ENCODE data around the gene PFKP.

Gene PFKP

DNA sequence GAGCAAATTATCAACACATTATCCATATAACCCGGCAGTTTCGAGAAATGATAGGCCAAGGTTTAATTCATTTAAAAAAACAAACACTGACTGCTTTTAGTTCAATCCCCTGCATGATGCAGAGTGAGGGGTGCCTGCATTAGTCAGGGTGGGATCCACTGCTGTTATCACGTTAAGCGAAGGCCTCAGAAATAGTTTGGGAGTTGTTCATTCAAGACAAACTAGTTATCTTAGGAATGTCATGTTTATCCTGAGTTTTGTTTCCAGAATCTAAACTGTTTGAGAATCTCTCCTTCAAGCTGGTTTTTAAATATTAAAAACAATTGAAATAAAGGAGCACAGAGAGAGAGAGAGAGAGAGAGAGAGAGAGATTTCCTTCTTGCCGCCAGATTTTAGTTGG is 36.6 kb upstream of the PFKP start:
- Histone ChIP-seq H3K4me2 (ENCODE audit: insufficient read depth, low read length) (no peak overlapping the region), H3K27me3 (ENCODE audit: insufficient read depth, low read length, poor library complexity) (no peaks in the 10 kb centered on the region), H3K9me3 (ENCODE audit: insufficient read depth, low read length, severe bottlenecking) (no peaks in the 10 kb centered on the region), H3K4me1 (ENCODE audit: insufficient read depth, low read length) (no peaks in the 10 kb centered on the region), H3K36me3 (ENCODE audit: insufficient read depth, low read length) (no peaks in the 10 kb centered on the region), H3K9ac (ENCODE audit: low read depth, low read length) (no peak overlapping the region), H3K27ac (ENCODE audit: low read length) (no peak overlapping the region), H3K79me2 (ENCODE audit: insufficient read depth, low read length) (no peaks in the 10 kb centered on the region), H3K4me3 (ENCODE audit: low read depth in 1 of 2, low read length in 2 of 2) (no peak overlapping the region), H2AFZ (ENCODE audit: low read depth, low read length) (no peak overlapping the region), H4K20me1 (ENCODE audit: insufficient read depth, low read length) (no peaks in the 10 kb centered on the region)
- TF ChIP-seq, protein P1, sequence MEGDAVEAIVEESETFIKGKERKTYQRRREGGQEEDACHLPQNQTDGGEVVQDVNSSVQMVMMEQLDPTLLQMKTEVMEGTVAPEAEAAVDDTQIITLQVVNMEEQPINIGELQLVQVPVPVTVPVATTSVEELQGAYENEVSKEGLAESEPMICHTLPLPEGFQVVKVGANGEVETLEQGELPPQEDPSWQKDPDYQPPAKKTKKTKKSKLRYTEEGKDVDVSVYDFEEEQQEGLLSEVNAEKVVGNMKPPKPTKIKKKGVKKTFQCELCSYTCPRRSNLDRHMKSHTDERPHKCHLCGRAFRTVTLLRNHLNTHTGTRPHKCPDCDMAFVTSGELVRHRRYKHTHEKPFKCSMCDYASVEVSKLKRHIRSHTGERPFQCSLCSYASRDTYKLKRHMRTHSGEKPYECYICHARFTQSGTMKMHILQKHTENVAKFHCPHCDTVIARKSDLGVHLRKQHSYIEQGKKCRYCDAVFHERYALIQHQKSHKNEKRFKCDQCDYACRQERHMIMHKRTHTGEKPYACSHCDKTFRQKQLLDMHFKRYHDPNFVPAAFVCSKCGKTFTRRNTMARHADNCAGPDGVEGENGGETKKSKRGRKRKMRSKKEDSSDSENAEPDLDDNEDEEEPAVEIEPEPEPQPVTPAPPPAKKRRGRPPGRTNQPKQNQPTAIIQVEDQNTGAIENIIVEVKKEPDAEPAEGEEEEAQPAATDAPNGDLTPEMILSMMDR (IDR thresholded peaks at IDR 0.05; ENCODE audit: borderline replicate concordance, extremely low read depth, low read length, poor library complexity, severe bottlenecking): no peak
- no peak for TF ChIP-seq EZH2 (IDR thresholded peaks at IDR 0.05; ENCODE audit: borderline replicate concordance, low read depth, low read length, severe bottlenecking)
- DNase-seq: no peak
- ATAC-seq (ENCODE audit: insufficient read depth, low read depth): no peak

DNA sequence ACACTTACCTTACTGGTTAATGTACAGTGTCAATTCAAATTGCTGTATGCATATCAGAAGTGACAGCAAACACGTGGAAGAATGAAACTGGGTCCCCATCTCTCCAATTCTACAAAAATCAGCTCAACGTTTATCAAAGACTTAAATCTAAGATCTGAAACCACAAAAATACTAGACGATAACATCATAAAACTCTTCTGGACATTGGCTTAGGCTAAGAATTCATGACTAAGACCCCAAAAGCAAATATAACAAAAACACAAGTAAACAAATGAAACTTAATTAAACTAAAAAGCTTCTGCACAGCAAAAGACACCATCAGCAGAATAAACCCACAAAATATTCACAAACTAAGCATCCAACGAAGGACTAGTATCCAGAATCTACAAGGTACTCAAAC is 35.9 kb upstream of the PFKP start:
- TF ChIP-seq EZH2 (IDR thresholded peaks at IDR 0.05; ENCODE audit: borderline replicate concordance, low read depth, low read length, severe bottlenecking): no peak
- TF ChIP-seq, protein P1 (IDR thresholded peaks at IDR 0.05; ENCODE audit: borderline replicate concordance, extremely low read depth, low read length, poor library complexity, severe bottlenecking): no peak
- H3K79me2 ChIP-seq (ENCODE audit: insufficient read depth, low read length): no peaks in the 10 kb centered on the region
- DNase-seq: no peak
- H3K9ac ChIP-seq (ENCODE audit: low read depth, low read length): no peak overlapping the region
- H4K20me1 ChIP-seq (ENCODE audit: insufficient read depth, low read length): no peaks in the 10 kb centered on the region
- H3K36me3 ChIP-seq (ENCODE audit: insufficient read depth, low read length): no peaks in the 10 kb centered on the region
- no peak overlapping the region for H3K4me3 ChIP-seq (ENCODE audit: low read depth in 1 of 2, low read length in 2 of 2)
- H3K4me2 ChIP-seq (ENCODE audit: insufficient read depth, low read length): no peak overlapping the region
- no peak overlapping the region for H3K27ac ChIP-seq (ENCODE audit: low read length)
- no peaks in the 10 kb centered on the region for H3K27me3 ChIP-seq (ENCODE audit: insufficient read depth, low read length, poor library complexity)
- H3K4me1 ChIP-seq (ENCODE audit: insufficient read depth, low read length): no peaks in the 10 kb centered on the region
- no peak for ATAC-seq (ENCODE audit: insufficient read depth, low read depth)
- H2AFZ ChIP-seq (ENCODE audit: low read depth, low read length): no peak overlapping the region
- H3K9me3 ChIP-seq (ENCODE audit: insufficient read depth, low read length, severe bottlenecking): no peaks in the 10 kb centered on the region

DNA sequence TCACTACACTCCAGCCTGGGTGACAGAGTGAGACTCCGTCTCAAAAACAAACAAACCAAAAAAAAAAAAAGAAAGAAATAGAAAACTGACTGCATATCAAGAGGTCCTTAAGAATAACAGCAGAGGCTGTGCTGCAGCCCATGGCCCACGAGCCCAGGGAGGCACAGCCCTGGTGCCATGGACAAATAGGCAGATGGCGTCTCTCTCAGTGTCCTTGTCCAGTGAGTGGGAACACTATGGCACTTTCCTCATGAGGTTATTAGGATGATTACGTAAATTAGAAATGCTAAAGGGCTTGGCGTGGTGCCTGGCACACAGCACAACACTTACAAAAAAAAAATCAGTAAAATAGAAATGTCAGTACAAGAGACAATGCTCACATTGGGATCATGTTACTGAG is 33.4 kb upstream of the PFKP start:
- DNase-seq (no peak), ATAC-seq (ENCODE audit: insufficient read depth, low read depth) (no peak)
- Histone ChIP-seq H3K4me3 (ENCODE audit: low read depth in 1 of 2, low read length in 2 of 2) (no peak overlapping the region), H3K9ac (ENCODE audit: low read depth, low read length) (no peak overlapping the region), H3K4me1 (ENCODE audit: insufficient read depth, low read length) (no peaks in the 10 kb centered on the region), H2AFZ (ENCODE audit: low read depth, low read length) (no peak overlapping the region), H3K27ac (ENCODE audit: low read length) (no peak overlapping the region), H4K20me1 (ENCODE audit: insufficient read depth, low read length) (no peaks in the 10 kb centered on the region), H3K36me3 (ENCODE audit: insufficient read depth, low read length) (no peaks in the 10 kb centered on the region), H3K79me2 (ENCODE audit: insufficient read depth, low read length) (no peaks in the 10 kb centered on the region), H3K9me3 (ENCODE audit: insufficient read depth, low read length, severe bottlenecking) (no peaks in the 10 kb centered on the region), H3K27me3 (ENCODE audit: insufficient read depth, low read length, poor library complexity) (no peaks in the 10 kb centered on the region), H3K4me2 (ENCODE audit: insufficient read depth, low read length) (no peak overlapping the region)
- TF ChIP-seq, protein P1 (IDR thresholded peaks at IDR 0.05; ENCODE audit: borderline replicate concordance, extremely low read depth, low read length, poor library complexity, severe bottlenecking): no peak
- TF ChIP-seq EZH2 (IDR thresholded peaks at IDR 0.05; ENCODE audit: borderline replicate concordance, low read depth, low read length, severe bottlenecking): no peak

DNA sequence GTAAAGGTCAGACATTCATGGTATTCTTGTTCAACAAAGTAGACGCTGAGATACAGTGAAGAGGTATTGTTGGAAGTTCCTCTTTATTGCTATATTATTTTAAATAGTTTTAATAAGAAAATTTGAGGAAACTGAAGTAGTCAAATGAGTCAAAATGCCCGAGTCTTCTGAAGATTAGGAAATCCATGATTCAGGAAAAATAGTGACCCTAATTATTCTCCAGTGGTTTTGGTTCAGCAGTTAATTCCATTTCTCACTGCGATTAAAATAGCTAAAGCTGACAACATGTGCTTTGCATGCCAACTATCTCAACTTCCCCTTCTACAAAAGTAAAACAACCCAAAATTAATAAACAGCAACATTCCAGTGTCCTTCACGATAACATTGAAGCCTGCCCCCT is 32.7 kb upstream of the PFKP start:
- Histone ChIP-seq H4K20me1 (ENCODE audit: insufficient read depth, low read length) (no peaks in the 10 kb centered on the region), H3K79me2 (ENCODE audit: insufficient read depth, low read length) (no peaks in the 10 kb centered on the region), H3K4me2 (ENCODE audit: insufficient read depth, low read length) (no peak overlapping the region), H2AFZ (ENCODE audit: low read depth, low read length) (no peak overlapping the region), H3K4me3 (ENCODE audit: low read depth in 1 of 2, low read length in 2 of 2) (no peak overlapping the region), H3K4me1 (ENCODE audit: insufficient read depth, low read length) (no peaks in the 10 kb centered on the region), H3K27me3 (ENCODE audit: insufficient read depth, low read length, poor library complexity) (no peaks in the 10 kb centered on the region), H3K27ac (ENCODE audit: low read length) (no peak overlapping the region), H3K36me3 (ENCODE audit: insufficient read depth, low read length) (no peaks in the 10 kb centered on the region), H3K9ac (ENCODE audit: low read depth, low read length) (no peak overlapping the region), H3K9me3 (ENCODE audit: insufficient read depth, low read length, severe bottlenecking) (peaks cover 3% of the 10 kb centered on the region)
- TF ChIP-seq EZH2 (IDR thresholded peaks at IDR 0.05; ENCODE audit: borderline replicate concordance, low read depth, low read length, severe bottlenecking): no peak
- TF ChIP-seq, protein P1 (IDR thresholded peaks at IDR 0.05; ENCODE audit: borderline replicate concordance, extremely low read depth, low read length, poor library complexity, severe bottlenecking): no peak
- ATAC-seq (ENCODE audit: insufficient read depth, low read depth) (no peak), DNase-seq (no peak)
